Suprapubic skin (tissue), 4 donors: Measurements from ENCODE around the gene SMIM1. TPM values are rescaled to one million over a fixed set of nuclear protein-coding genes. Genes with fewer than 3 reads are reported as not detected.

ENCODE experiments used
- DNase-seq, 2 donors: peaks; one replicate each; pipeline ENCODE4 v3.0.0-alpha.2; 2019; ENCODE audit warnings: low spot score in 2 of 2
- H3K27ac ChIP-seq: fragments of 200-600 bp; sonication (generic); one replicate; pipeline ENCODE4 v1.5.1; 2019
- H3K27me3 ChIP-seq: fragments of 200-600 bp; sonication (generic); one replicate; pipeline ENCODE4 v1.5.1; 2019
- H3K36me3 ChIP-seq: fragments of 200-600 bp; sonication (generic); one replicate; pipeline ENCODE4 v1.5.1; 2019
- H3K4me1 ChIP-seq: fragments of 200-600 bp; sonication (generic); one replicate; pipeline ENCODE4 v1.5.1; 2019
- H3K4me3 ChIP-seq: fragments of 200-600 bp; sonication (generic); one replicate; pipeline ENCODE4 v1.5.1; 2019; ENCODE audit warnings: mild to moderate bottlenecking
- H3K9me3 ChIP-seq: fragments of 200-600 bp; sonication (generic); one replicate; pipeline ENCODE4 v1.5.1; 2019
- EP300 ChIP-seq: sonication (generic); formaldehyde crosslinking; IDR thresholded peaks from one replicate; pipeline ENCODE4 v1.6.1; 2017; ENCODE audit warnings: antibody characterized with exemption
- POLR2A ChIP-seq, 2 donors: fragments of 450-650 bp; IDR thresholded peaks; one replicate each; pipeline ENCODE4 v1.6.1; 2017; ENCODE audit warnings: antibody characterized with exemption in 2 of 2, mild to moderate bottlenecking in 2 of 2, moderate library complexity in 2 of 2
- POLR2AphosphoS5 ChIP-seq, 3 donors: sonication (generic); formaldehyde crosslinking; IDR thresholded peaks; one replicate each; pipeline ENCODE4 v1.6.1; 2017; ENCODE audit warnings: antibody characterized with exemption in 3 of 3
- WGBS: methylation state at CpG from one replicate; pipeline ENCODE4 v1.1.5; 2018; 5-methylcytosine and 5-hydroxymethylcytosine counted together
- total RNA-seq, 4 donors: library from RNA; depleted of rRNA; stranded (reverse); fragments of >200 nt; gene quantifications; one replicate each; pipeline ENCODE4 v1.1.0, GENCODE V29; 2016
- TF ChIP-seq, protein P1 (sequence below), 2 donors: fragments of 200-600 bp in 1 of 2; fragments of 450-650 bp in 1 of 2; sonication (generic) in 1 of 2; IDR thresholded peaks; one replicate each; pipeline ENCODE4 v1.5.1; 2016 to 2019; ENCODE audit warnings: antibody characterized with exemption in 2 of 2, mild to moderate bottlenecking in 1 of 2, moderate library complexity in 1 of 2

SMIM1 gene
- total RNA-seq, 4 donors from 2014 or later, result 3.2 to 8.4 (median 3.4) TPM; not detected in 1

DNA sequence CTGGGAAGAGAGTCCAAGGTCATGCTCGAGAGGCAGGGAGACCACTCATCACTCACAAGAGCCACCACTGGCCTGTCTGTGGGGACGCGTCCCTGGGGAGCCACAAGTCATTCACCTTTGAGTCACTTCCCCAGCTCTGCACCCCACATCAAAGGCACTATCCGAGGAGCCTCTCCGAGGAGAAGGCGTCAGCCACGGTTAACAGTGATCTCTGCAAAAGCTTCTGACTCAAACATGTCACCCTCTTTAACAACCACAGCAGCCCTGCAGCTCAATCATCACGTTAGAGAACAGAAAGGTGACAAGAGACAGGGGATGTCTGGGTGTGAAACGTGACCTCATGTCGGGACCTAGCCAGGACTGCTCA is 14.8 kb downstream of the SMIM1 start:
- no peak for TF ChIP-seq EP300
- no peak overlapping the region for H3K4me3 ChIP-seq
- DNase-seq, result peak in 1 of 2 donors; percentile 53
- no peak overlapping the region for H3K27ac ChIP-seq
- 75% methylated on average over 10 of the region's 10 CpGs for WGBS
- no peaks in the 10 kb centered on the region for H3K27me3 ChIP-seq
- H3K9me3 ChIP-seq, result no peaks in the 10 kb centered on the region
- peaks cover 14% of the 10 kb centered on the region for H3K4me1 ChIP-seq
- peaks cover 78% of the 10 kb centered on the region for H3K36me3 ChIP-seq

DNA sequence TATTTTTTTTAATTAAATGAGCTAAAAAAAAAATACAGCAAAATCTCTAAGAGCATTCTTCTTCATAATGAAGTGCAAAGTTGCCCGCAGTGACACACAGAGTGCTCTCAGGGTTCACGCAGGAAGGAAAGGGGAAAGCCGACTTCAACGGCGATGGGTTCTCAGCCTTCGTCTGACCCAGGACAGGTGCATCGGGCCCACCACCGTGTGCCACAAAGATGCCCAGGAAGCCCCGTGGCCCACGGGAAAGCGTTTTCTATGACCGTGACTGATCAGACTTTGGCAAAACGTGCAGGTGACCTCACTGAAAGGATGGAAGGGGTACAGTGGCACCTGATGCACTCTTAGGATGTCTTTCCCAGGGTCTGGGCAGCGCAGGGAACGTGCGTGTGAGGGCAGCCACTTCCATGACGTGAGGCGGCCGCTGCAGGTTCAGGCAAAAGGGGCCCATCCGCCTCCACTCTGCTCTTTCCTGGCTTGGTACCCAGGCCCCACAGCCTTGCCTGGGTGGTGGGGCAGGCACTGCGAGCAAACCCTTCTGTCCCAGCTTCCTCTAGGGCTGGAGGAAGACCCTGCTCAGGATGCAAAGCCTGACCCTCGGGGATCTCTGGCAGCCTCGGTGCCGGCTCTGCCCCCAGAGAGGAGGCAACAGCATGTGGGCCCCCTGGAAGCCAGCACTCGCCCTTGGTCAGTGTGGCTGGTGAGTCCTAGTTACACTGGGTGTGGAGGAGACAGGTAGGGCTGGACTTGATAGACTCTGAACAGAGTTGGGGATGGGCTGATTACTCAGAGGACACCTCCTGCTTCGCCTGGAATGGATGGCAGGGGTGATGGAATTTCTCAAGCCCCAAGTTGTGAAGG is 15.4 kb downstream of the SMIM1 start:
- TF ChIP-seq POLR2A (IDR thresholded peaks at IDR 0.05), result no peak
- TF ChIP-seq POLR2AphosphoS5 (IDR thresholded peaks at IDR 0.05), result no peak
- no peak for TF ChIP-seq EP300
- TF ChIP-seq, protein P1, sequence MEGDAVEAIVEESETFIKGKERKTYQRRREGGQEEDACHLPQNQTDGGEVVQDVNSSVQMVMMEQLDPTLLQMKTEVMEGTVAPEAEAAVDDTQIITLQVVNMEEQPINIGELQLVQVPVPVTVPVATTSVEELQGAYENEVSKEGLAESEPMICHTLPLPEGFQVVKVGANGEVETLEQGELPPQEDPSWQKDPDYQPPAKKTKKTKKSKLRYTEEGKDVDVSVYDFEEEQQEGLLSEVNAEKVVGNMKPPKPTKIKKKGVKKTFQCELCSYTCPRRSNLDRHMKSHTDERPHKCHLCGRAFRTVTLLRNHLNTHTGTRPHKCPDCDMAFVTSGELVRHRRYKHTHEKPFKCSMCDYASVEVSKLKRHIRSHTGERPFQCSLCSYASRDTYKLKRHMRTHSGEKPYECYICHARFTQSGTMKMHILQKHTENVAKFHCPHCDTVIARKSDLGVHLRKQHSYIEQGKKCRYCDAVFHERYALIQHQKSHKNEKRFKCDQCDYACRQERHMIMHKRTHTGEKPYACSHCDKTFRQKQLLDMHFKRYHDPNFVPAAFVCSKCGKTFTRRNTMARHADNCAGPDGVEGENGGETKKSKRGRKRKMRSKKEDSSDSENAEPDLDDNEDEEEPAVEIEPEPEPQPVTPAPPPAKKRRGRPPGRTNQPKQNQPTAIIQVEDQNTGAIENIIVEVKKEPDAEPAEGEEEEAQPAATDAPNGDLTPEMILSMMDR (IDR thresholded peaks at IDR 0.05), result no peak

DNA sequence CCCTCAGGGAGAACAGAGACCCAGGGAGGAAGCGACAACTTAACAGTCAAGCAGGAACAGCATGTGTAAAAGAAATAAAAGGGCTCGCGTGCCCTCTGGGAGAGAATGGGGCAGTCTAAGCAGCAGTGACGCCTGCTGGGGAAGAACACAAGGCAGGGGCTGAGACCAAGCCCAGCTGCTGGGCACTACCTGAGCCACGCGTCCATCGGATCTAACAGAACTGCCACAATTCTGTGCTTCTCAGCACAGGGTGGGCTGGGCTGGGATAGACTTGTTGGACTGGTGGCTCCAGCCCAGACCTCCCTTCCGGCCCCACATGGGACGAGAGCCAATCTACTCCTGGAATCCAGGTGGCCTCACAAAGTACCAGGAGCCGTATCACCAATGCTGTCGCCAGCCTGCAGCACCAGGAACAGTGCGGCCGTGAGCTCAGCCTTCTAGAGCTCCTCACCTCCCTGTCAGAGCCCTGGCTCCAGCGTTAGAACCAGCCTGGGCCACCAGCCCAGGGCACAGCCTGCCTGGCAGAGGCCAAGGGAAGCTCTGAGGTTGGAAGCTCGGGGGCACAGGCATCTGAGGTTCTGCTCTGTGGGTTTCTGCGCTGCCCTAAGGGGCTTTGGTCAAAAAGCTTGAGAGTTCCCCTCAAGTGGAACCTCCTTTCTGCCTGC is 16.3 kb downstream of the SMIM1 start:
- no peak for TF ChIP-seq EP300
- TF ChIP-seq, protein P1 (IDR thresholded peaks at IDR 0.05), result no peak
- TF ChIP-seq POLR2AphosphoS5 (IDR thresholded peaks at IDR 0.05), result no peak
- no peak for TF ChIP-seq POLR2A (IDR thresholded peaks at IDR 0.05)
- Histone ChIP-seq H3K4me1 (peaks cover 28% of the 10 kb centered on the region), H3K27me3 (no peaks in the 10 kb centered on the region), H3K9me3 (no peaks in the 10 kb centered on the region), H3K36me3 (peaks cover 63% of the 10 kb centered on the region), H3K27ac (peak overlapping the region; percentile 5), H3K4me3 (no peak overlapping the region)
- WGBS, result 76% methylated on average over 14 of the region's 16 CpGs
- no peak for DNase-seq

More for the DNA sequence above, 15.4 kb downstream of the SMIM1 start:
- 77% methylated on average over 16 of the region's 26 CpGs for WGBS
- DNase-seq, result peak in 1 of 2 donors; percentile 66
- no peaks in the 10 kb centered on the region for H3K9me3 ChIP-seq
- H3K27me3 ChIP-seq, result no peaks in the 10 kb centered on the region
- no peak overlapping the region for H3K27ac ChIP-seq
- no peak overlapping the region for H3K4me3 ChIP-seq
- H3K36me3 ChIP-seq, result peaks cover 72% of the 10 kb centered on the region
- peaks cover 19% of the 10 kb centered on the region for H3K4me1 ChIP-seq

DNA sequence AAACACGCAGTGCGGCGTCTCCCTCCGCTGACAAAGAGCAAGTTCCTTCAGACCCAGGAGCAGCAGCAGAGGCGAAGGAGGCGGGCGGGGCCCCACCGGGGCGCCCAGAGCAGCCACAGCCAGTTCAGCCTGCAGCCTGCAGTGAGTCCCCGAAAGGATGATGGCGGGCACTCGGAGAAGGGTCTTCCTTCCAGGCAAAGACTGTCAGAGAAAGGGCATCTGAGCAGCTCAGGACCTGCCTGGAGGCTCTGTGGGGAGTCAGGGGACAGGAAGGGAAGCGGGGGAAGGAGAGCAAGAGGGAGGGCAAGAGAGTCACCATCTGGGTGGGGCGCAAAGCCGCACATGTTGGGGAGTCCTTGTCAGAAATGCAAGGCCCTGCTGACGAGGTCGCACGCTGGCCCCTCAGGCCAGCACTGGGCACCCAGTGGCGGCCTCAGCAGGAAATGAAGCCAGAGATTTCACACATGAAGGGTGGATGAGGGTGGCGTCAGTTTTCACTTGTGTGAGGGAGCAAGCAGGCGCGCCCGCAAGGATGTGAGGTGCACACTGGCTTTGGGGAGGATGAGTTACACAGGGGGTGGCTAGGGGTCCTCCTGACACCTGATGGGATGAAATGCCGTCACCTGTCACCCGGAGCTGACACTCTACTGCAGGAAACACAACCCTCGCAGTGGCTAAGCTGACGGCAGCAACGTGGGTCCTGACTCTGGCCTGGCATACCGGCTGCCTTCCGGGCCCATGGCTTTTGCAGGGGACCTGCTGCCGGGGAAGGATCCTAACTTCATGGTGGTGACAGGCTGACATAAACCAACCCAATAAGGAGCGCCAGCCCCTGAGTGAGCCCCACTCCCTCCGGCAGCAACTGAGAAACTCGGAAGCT is 17.1 kb downstream of the SMIM1 start:
- Histone ChIP-seq H3K4me3 (no peak overlapping the region), H3K36me3 (peaks cover 55% of the 10 kb centered on the region), H3K4me1 (peaks cover 35% of the 10 kb centered on the region), H3K27me3 (no peaks in the 10 kb centered on the region), H3K9me3 (no peaks in the 10 kb centered on the region), H3K27ac (no peak overlapping the region)
- no peak for DNase-seq
- TF ChIP-seq POLR2A (IDR thresholded peaks at IDR 0.05) (no peak), EP300 (no peak), POLR2AphosphoS5 (IDR thresholded peaks at IDR 0.05) (no peak)
- TF ChIP-seq, protein P1 (IDR thresholded peaks at IDR 0.05), result no peak
- WGBS, result 83% methylated on average over 29 of the region's 34 CpGs

DNA sequence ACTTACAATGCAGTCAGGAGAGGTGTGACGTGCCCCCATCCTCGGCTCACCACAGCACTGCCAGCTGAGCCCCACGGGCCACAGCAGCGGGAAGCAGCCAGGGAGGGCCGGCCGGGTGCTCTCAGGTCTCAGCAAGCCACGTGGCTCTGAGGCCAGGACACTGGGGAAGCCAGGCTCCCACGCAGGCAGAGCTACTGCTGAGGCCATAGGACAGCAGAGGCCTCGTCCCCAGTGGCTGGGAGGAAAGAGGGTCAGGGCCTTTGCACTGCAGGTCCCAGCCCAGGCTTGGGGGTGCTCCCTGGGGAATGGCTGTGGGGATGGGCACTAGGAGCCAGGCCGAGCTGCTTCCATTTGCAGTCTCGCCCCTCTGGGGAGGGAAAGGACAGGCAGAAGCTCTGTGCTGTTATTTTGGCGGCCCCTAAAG is 18.0 kb downstream of the SMIM1 start:
- peaks cover 44% of the 10 kb centered on the region for H3K4me1 ChIP-seq
- H3K27ac ChIP-seq, result no peak overlapping the region
- H3K4me3 ChIP-seq, result no peak overlapping the region
- H3K36me3 ChIP-seq, result peaks cover 47% of the 10 kb centered on the region
- no peaks in the 10 kb centered on the region for H3K9me3 ChIP-seq
- H3K27me3 ChIP-seq, result no peaks in the 10 kb centered on the region
- WGBS, result 62% methylated on average over 4 of the region's 12 CpGs
- no peak for DNase-seq
- TF ChIP-seq EP300 (no peak), POLR2A (IDR thresholded peaks at IDR 0.05) (no peak), POLR2AphosphoS5 (IDR thresholded peaks at IDR 0.05) (no peak)
- TF ChIP-seq, protein P1 (IDR thresholded peaks at IDR 0.05), result no peak
